Neural cell (in vitro differentiated cells): Measurements from ENCODE around the gene DNMBP.

Experiments used
- EZH2 ChIP-seq: fragments of 200-600, 300-800 bp; shearing (Covaris generic), sonication (generic); IDR thresholded peaks from 2 replicates; pipeline ENCODE4 v1.6.1; 2014; ENCODE audit warnings: antibody characterized with exemption, low read length, borderline replicate concordance, mild to moderate bottlenecking; ENCODE audit not compliant: insufficient read depth, poor library complexity, severe bottlenecking
- TF ChIP-seq, protein P1 (sequence below): fragments of 450-650 bp; IDR thresholded peaks from 2 replicates; pipeline ENCODE4 v1.5.1; 2014; ENCODE audit warnings: antibody characterized with exemption, mild to moderate bottlenecking, moderate library complexity; ENCODE audit not compliant: poor library complexity, severe bottlenecking
- TF ChIP-seq, protein P2 (sequence below): IDR thresholded peaks from 2 replicates; pipeline ENCODE4 v1.6.1; 2012; ENCODE audit warnings: borderline replicate concordance

DNA sequence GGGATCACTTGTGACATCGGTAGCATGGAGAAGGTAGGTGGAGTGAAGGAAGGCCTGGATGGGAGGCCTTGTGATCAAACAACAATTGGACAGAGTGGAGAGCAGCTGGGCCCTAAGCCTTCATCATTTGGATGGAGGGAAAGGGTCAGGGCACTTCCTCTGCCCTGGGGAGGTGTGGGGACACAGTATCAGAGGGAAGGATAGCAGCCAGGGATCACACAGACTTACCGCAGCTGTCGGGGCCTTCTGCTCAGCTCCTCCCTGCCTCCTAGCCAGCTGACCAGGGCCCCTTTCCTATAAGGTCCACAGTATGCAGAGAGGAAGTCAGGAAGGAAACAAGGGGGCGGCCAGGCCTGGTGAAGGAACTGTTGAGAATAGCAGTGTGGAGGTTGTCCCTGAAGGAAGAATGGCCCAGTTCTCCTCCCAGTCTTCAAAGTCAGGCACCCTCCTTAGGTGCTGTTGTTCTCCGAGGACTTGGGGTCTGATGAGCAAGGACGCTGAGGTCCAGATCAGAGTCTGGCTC, 165.3 kb downstream of the DNMBP start:
- no peak for TF ChIP-seq EZH2
- TF ChIP-seq, protein P1, sequence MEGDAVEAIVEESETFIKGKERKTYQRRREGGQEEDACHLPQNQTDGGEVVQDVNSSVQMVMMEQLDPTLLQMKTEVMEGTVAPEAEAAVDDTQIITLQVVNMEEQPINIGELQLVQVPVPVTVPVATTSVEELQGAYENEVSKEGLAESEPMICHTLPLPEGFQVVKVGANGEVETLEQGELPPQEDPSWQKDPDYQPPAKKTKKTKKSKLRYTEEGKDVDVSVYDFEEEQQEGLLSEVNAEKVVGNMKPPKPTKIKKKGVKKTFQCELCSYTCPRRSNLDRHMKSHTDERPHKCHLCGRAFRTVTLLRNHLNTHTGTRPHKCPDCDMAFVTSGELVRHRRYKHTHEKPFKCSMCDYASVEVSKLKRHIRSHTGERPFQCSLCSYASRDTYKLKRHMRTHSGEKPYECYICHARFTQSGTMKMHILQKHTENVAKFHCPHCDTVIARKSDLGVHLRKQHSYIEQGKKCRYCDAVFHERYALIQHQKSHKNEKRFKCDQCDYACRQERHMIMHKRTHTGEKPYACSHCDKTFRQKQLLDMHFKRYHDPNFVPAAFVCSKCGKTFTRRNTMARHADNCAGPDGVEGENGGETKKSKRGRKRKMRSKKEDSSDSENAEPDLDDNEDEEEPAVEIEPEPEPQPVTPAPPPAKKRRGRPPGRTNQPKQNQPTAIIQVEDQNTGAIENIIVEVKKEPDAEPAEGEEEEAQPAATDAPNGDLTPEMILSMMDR, result no peak
- TF ChIP-seq, protein P2, sequence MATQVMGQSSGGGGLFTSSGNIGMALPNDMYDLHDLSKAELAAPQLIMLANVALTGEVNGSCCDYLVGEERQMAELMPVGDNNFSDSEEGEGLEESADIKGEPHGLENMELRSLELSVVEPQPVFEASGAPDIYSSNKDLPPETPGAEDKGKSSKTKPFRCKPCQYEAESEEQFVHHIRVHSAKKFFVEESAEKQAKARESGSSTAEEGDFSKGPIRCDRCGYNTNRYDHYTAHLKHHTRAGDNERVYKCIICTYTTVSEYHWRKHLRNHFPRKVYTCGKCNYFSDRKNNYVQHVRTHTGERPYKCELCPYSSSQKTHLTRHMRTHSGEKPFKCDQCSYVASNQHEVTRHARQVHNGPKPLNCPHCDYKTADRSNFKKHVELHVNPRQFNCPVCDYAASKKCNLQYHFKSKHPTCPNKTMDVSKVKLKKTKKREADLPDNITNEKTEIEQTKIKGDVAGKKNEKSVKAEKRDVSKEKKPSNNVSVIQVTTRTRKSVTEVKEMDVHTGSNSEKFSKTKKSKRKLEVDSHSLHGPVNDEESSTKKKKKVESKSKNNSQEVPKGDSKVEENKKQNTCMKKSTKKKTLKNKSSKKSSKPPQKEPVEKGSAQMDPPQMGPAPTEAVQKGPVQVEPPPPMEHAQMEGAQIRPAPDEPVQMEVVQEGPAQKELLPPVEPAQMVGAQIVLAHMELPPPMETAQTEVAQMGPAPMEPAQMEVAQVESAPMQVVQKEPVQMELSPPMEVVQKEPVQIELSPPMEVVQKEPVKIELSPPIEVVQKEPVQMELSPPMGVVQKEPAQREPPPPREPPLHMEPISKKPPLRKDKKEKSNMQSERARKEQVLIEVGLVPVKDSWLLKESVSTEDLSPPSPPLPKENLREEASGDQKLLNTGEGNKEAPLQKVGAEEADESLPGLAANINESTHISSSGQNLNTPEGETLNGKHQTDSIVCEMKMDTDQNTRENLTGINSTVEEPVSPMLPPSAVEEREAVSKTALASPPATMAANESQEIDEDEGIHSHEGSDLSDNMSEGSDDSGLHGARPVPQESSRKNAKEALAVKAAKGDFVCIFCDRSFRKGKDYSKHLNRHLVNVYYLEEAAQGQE, result no peak
